ENCODE data around the gene SLC13A5.

GRCh38 chr17:6700948-6701307 is 12.2 kb downstream of the SLC13A5 start:
- TF ChIP-seq CTCF (conservative IDR thresholded peaks at IDR 0.05; ENCODE audit: low read length) (no peak), EZH2phosphoT487 (IDR thresholded peaks at IDR 0.05; ENCODE audit: borderline replicate concordance) (no peak)
